ENCODE data around the gene PHF10.
A peak's percentile ranks its signal among the peaks of the same experiment; 100 is the strongest.

Gene PHF10

GRCh38 chr6:169725125-169726048, 1.1 kb upstream of the PHF10 start:
- TF ChIP-seq POLR2AphosphoS5 (IDR thresholded peaks at IDR 0.05; ENCODE audit: low read depth) (no peak; the same call in 1 of the 2 replicates), GABPA (IDR thresholded peaks at IDR 0.05; ENCODE audit: low read depth) (no peak), SPI1 (IDR thresholded peaks at IDR 0.05; ENCODE audit: borderline replicate concordance, low read depth) (no peak), REST (IDR thresholded peaks at IDR 0.05; ENCODE audit: insufficient replicate concordance, low read depth) (no peak), CTCF (IDR thresholded peaks at IDR 0.05; ENCODE audit: insufficient read depth, low read length) (no peak)
- peak overlapping the region; percentile 81 for H3K27ac ChIP-seq (replicated peaks)
- H3K27me3 ChIP-seq (ENCODE audit: insufficient read depth, poor library complexity, severe bottlenecking), result no peaks in the 10 kb centered on the region
- peak in 1 of 2 experiments; percentile 9 for DNase-seq (ENCODE audit: low read depth in 1 of 2, low spot score in 1 of 2)
- peak overlapping the region; percentile 61 for H3K4me3 ChIP-seq (replicated peaks; ENCODE audit: insufficient read depth, low read length)

GRCh38 chr6:169723991-169724493, 258 bp downstream of the PHF10 start:
- TF ChIP-seq GABPA (IDR thresholded peaks at IDR 0.05; ENCODE audit: low read depth), result no peak
- TF ChIP-seq REST (IDR thresholded peaks at IDR 0.05; ENCODE audit: insufficient replicate concordance, low read depth), result no peak
- 0 out of 2 replicates have a peak, but pooled peaks have one; percentile 12 for TF ChIP-seq POLR2AphosphoS5 (IDR thresholded peaks at IDR 0.05; ENCODE audit: low read depth)
- no peak for TF ChIP-seq SPI1 (IDR thresholded peaks at IDR 0.05; ENCODE audit: borderline replicate concordance, low read depth)
- TF ChIP-seq CTCF (IDR thresholded peaks at IDR 0.05; ENCODE audit: insufficient read depth, low read length), result no peak
- Histone ChIP-seq H3K4me3 (replicated peaks; ENCODE audit: insufficient read depth, low read length) (peak overlapping the region; percentile 28), H3K27ac (replicated peaks) (no peak overlapping the region), H3K27me3 (ENCODE audit: insufficient read depth, poor library complexity, severe bottlenecking) (no peaks in the 10 kb centered on the region)
- DNase-seq (ENCODE audit: low read depth in 1 of 2, low spot score in 1 of 2), result peak in 1 of 2 experiments; percentile 7

GRCh38 chr6:169723200-169723909, 945 bp downstream of the PHF10 start:
- peak in 1 of 2 experiments; percentile 67 for DNase-seq (ENCODE audit: low read depth in 1 of 2, low spot score in 1 of 2)
- H3K27ac ChIP-seq (replicated peaks), result peak overlapping the region; percentile 73
- TF ChIP-seq SPI1 (IDR thresholded peaks at IDR 0.05; ENCODE audit: borderline replicate concordance, low read depth) (no peak), CTCF (IDR thresholded peaks at IDR 0.05; ENCODE audit: insufficient read depth, low read length) (no peak), POLR2AphosphoS5 (IDR thresholded peaks at IDR 0.05; ENCODE audit: low read depth) (0 out of 2 replicates have a peak, but pooled peaks have one; percentile 4), GABPA (IDR thresholded peaks at IDR 0.05; ENCODE audit: low read depth) (no peak), REST (IDR thresholded peaks at IDR 0.05; ENCODE audit: insufficient replicate concordance, low read depth) (no peak)
- no peaks in the 10 kb centered on the region for H3K27me3 ChIP-seq (ENCODE audit: insufficient read depth, poor library complexity, severe bottlenecking)
- peak overlapping the region; percentile 70 for H3K4me3 ChIP-seq (replicated peaks; ENCODE audit: insufficient read depth, low read length)

All from HL-60 (cell line).